GM15510 (cell line): ENCODE measurements around the gene PDE3A.

Experiments
- POLR2A ChIP-seq: IDR thresholded peaks from 3 replicates; pipeline ENCODE4 v1.6.1; 2011; ENCODE audit warnings: borderline replicate concordance; ENCODE audit not compliant: insufficient read length; ENCODE audit errors: extremely low read depth

The PDE3A gene

GRCh38 chr12:20604408-20605067, 236.2 kb downstream of the PDE3A start:
- TF ChIP-seq POLR2A: no peak

GRCh38 chr12:20616093-20616492, 247.8 kb downstream of the PDE3A start:
- TF ChIP-seq POLR2A: no peak

- no peak for TF ChIP-seq POLR2A
Measured at GRCh38 chr12:20620261-20620660, 251.9 kb downstream of the PDE3A start.

GRCh38 chr12:20624718-20625117, 256.4 kb downstream of the PDE3A start:
- no peak for TF ChIP-seq POLR2A

- TF ChIP-seq POLR2A: no peak
Measured at GRCh38 chr12:20625531-20625930, 257.2 kb downstream of the PDE3A start.

- no peak for TF ChIP-seq POLR2A
Measured at GRCh38 chr12:20627001-20627588, 258.8 kb downstream of the PDE3A start.

GRCh38 chr12:20628226-20628787, 260.0 kb downstream of the PDE3A start:
- no peak for TF ChIP-seq POLR2A

GRCh38 chr12:20628999-20629398, 260.7 kb downstream of the PDE3A start:
- no peak for TF ChIP-seq POLR2A

- no peak for TF ChIP-seq POLR2A
Measured at GRCh38 chr12:20629414-20630156, 261.2 kb downstream of the PDE3A start.

GRCh38 chr12:20631711-20632110, 263.4 kb downstream of the PDE3A start:
- TF ChIP-seq POLR2A: no peak

GRCh38 chr12:20641106-20641505, 272.8 kb downstream of the PDE3A start:
- no peak for TF ChIP-seq POLR2A

- no peak for TF ChIP-seq POLR2A
Measured at GRCh38 chr12:20643822-20644221, 275.5 kb downstream of the PDE3A start.

- no peak for TF ChIP-seq POLR2A
Measured at GRCh38 chr12:20646239-20646827, 278.0 kb downstream of the PDE3A start.

- TF ChIP-seq POLR2A: no peak
Measured at GRCh38 chr12:20653871-20654270, 285.5 kb downstream of the PDE3A start.

- TF ChIP-seq POLR2A: no peak
Measured at GRCh38 chr12:20656600-20656999, 288.3 kb downstream of the PDE3A start.
